ENCODE data around the gene IMPG2.

DNA sequence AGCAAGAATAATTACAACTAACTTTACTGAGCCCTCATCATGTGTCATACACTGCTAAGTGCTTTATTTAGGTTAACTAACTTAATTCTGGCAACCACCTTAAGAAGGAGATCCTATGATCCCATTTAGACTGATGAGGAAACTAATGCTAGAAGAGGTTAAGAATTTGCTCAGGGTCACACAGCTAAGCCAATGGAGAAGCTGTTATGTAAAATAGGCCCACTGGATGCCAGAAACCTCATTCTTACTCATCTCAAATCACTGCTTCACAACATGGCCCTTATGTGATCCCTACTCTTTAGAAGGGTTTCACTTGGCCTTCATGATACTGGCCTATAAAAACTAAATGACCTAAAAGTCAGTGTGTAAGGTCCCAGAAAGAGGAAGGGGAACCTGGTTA is 41.2 kb downstream of the IMPG2 start:
- TF ChIP-seq, protein P1, sequence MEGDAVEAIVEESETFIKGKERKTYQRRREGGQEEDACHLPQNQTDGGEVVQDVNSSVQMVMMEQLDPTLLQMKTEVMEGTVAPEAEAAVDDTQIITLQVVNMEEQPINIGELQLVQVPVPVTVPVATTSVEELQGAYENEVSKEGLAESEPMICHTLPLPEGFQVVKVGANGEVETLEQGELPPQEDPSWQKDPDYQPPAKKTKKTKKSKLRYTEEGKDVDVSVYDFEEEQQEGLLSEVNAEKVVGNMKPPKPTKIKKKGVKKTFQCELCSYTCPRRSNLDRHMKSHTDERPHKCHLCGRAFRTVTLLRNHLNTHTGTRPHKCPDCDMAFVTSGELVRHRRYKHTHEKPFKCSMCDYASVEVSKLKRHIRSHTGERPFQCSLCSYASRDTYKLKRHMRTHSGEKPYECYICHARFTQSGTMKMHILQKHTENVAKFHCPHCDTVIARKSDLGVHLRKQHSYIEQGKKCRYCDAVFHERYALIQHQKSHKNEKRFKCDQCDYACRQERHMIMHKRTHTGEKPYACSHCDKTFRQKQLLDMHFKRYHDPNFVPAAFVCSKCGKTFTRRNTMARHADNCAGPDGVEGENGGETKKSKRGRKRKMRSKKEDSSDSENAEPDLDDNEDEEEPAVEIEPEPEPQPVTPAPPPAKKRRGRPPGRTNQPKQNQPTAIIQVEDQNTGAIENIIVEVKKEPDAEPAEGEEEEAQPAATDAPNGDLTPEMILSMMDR (IDR thresholded peaks at IDR 0.05) = no peak
- no peak for TF ChIP-seq POLR2AphosphoS5 (IDR thresholded peaks at IDR 0.05)
